C4-2B (cell line): ENCODE results near the gene CCNE1.

ENCODE experiments used
- ZFX ChIP-seq: fragments of 450-650 bp; IDR thresholded peaks from 2 replicates; pipeline ENCODE4 v1.6.1; 2017
- TF ChIP-seq, protein P1 (sequence below): fragments of 450-650 bp; conservative IDR thresholded peaks from 2 replicates; pipeline ENCODE4 v1.5.1; 2017; ENCODE audit warnings: mild to moderate bottlenecking

DNA sequence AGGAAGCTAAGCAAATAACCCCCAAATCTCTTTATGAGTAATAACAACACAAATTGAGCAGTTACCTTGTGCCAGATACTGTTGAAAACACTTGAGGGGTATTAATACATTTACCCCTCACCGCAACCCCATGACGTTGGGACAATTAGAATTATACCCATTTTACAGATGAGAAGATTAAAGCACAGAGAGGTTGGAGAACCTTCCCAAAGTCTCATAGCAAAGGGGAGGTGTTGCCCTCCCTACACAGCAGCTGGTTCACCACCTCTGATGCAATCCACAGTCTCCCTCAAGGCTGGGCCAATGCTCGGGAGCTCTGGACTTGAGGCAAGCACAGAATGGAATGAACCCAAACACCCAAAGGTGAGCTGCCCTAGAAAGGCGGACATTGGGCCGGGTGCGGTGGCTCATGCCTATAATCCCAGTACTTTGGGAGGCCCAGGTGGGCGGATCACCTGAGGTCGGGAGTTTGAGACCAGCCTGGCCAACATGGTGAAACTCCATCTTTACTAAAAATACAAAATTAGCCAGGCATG lies 3.9 kb upstream of the CCNE1 start:
- TF ChIP-seq, protein P1, sequence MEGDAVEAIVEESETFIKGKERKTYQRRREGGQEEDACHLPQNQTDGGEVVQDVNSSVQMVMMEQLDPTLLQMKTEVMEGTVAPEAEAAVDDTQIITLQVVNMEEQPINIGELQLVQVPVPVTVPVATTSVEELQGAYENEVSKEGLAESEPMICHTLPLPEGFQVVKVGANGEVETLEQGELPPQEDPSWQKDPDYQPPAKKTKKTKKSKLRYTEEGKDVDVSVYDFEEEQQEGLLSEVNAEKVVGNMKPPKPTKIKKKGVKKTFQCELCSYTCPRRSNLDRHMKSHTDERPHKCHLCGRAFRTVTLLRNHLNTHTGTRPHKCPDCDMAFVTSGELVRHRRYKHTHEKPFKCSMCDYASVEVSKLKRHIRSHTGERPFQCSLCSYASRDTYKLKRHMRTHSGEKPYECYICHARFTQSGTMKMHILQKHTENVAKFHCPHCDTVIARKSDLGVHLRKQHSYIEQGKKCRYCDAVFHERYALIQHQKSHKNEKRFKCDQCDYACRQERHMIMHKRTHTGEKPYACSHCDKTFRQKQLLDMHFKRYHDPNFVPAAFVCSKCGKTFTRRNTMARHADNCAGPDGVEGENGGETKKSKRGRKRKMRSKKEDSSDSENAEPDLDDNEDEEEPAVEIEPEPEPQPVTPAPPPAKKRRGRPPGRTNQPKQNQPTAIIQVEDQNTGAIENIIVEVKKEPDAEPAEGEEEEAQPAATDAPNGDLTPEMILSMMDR, result no peak
- no peak for TF ChIP-seq ZFX
